ENCODE results near the gene CBX8. TPM values are rescaled to one million over a fixed set of nuclear protein-coding genes. Genes with fewer than 3 reads are reported as not detected.

CBX8 gene
- total and polyA plus RNA-seq, 2 of the 13 experiments (the other 11 are each of a cell fraction or from before 2014, with no cell fraction given) = 0.34 to 12.6 TPM

DNA sequence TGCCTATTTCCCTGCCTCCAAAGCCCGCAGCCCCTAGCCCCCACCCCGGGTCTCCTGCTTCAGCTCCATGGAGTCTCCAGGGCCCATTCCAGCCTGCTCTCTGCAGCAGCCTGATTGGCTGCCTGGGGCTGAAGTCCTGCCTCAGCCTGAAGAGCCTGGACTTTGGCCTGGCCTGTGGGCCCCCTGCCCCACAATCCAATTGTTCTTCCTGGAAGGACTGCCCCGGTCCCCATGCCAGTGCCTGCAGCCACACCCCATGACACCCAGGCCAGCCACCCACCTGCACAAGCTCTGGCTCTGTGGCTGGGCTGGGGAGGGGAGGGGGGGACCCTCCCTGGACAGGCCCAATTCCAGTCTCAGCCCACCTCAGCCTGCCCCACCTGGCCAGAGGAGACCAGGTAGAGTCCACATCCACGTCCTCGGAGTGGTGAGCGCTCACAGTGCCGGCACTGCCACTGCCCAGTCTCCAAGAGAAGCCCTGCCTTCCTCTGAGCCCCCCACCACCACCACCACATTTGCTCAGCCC, 53.9 kb downstream of the CBX8 start (continued):
- TF ChIP-seq, protein P1, sequence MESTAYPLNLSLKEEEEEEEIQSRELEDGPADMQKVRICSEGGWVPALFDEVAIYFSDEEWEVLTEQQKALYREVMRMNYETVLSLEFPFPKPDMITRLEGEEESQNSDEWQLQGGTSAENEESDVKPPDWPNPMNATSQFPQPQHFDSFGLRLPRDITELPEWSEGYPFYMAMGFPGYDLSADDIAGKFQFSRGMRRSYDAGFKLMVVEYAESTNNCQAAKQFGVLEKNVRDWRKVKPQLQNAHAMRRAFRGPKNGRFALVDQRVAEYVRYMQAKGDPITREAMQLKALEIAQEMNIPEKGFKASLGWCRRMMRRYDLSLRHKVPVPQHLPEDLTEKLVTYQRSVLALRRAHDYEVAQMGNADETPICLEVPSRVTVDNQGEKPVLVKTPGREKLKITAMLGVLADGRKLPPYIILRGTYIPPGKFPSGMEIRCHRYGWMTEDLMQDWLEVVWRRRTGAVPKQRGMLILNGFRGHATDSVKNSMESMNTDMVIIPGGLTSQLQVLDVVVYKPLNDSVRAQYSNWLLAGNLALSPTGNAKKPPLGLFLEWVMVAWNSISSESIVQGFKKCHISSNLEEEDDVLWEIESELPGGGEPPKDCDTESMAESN (CRISPR knock-in tag; conservative IDR thresholded peaks at IDR 0.05) = peak; percentile 80
- TF ChIP-seq, protein P2, sequence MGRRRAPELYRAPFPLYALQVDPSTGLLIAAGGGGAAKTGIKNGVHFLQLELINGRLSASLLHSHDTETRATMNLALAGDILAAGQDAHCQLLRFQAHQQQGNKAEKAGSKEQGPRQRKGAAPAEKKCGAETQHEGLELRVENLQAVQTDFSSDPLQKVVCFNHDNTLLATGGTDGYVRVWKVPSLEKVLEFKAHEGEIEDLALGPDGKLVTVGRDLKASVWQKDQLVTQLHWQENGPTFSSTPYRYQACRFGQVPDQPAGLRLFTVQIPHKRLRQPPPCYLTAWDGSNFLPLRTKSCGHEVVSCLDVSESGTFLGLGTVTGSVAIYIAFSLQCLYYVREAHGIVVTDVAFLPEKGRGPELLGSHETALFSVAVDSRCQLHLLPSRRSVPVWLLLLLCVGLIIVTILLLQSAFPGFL (CRISPR knock-in tag; IDR thresholded peaks at IDR 0.05) = no peak
- peak; percentile 87 for TF ChIP-seq KDM2A (CRISPR knock-in tag; IDR thresholded peaks at IDR 0.05; ENCODE audit: borderline replicate concordance, low read depth)
- peak; percentile 96 for TF ChIP-seq ZMAT3 (CRISPR knock-in tag; conservative IDR thresholded peaks at IDR 0.05)
- no peak for TF ChIP-seq MYNN (CRISPR knock-in tag; IDR thresholded peaks at IDR 0.05; ENCODE audit: low read depth)
- TF ChIP-seq ZNF234 (CRISPR knock-in tag; conservative IDR thresholded peaks at IDR 0.05) = no peak
- no peak for TF ChIP-seq ZNF382 (CRISPR knock-in tag; IDR thresholded peaks at IDR 0.05; ENCODE audit: borderline replicate concordance)
- TF ChIP-seq, protein P3, sequence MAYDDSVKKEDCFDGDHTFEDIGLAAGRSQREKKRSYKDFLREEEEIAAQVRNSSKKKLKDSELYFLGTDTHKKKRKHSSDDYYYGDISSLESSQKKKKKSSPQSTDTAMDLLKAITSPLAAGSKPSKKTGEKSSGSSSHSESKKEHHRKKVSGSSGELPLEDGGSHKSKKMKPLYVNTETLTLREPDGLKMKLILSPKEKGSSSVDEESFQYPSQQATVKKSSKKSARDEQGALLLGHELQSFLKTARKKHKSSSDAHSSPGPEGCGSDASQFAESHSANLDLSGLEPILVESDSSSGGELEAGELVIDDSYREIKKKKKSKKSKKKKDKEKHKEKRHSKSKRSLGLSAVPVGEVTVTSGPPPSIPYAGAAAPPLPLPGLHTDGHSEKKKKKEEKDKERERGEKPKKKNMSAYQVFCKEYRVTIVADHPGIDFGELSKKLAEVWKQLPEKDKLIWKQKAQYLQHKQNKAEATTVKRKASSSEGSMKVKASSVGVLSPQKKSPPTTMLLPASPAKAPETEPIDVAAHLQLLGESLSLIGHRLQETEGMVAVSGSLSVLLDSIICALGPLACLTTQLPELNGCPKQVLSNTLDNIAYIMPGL (CRISPR knock-in tag; IDR thresholded peaks at IDR 0.05; ENCODE audit: borderline replicate concordance in 1 of 2, low read depth in 1 of 2) = peak in 1 of 2 experiments; percentile 81; a peak in 1 of 4 replicates
- TF ChIP-seq BRCA1 (CRISPR knock-in tag; IDR thresholded peaks at IDR 0.05) = no peak
- 0 out of 2 replicates have a peak, but pooled peaks have one; percentile 63 for TF ChIP-seq ZNF274 (CRISPR knock-in tag; IDR thresholded peaks at IDR 0.05)
- TF ChIP-seq, protein P4, sequence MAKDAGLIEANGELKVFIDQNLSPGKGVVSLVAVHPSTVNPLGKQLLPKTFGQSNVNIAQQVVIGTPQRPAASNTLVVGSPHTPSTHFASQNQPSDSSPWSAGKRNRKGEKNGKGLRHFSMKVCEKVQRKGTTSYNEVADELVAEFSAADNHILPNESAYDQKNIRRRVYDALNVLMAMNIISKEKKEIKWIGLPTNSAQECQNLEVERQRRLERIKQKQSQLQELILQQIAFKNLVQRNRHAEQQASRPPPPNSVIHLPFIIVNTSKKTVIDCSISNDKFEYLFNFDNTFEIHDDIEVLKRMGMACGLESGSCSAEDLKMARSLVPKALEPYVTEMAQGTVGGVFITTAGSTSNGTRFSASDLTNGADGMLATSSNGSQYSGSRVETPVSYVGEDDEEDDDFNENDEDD (CRISPR knock-in tag; IDR thresholded peaks at IDR 0.05; ENCODE audit: borderline replicate concordance) = no peak
- TF ChIP-seq MXD4 (CRISPR knock-in tag; IDR thresholded peaks at IDR 0.05) = peak; percentile 73; the same call in 1 of the 2 replicates
- TF ChIP-seq, protein P5, sequence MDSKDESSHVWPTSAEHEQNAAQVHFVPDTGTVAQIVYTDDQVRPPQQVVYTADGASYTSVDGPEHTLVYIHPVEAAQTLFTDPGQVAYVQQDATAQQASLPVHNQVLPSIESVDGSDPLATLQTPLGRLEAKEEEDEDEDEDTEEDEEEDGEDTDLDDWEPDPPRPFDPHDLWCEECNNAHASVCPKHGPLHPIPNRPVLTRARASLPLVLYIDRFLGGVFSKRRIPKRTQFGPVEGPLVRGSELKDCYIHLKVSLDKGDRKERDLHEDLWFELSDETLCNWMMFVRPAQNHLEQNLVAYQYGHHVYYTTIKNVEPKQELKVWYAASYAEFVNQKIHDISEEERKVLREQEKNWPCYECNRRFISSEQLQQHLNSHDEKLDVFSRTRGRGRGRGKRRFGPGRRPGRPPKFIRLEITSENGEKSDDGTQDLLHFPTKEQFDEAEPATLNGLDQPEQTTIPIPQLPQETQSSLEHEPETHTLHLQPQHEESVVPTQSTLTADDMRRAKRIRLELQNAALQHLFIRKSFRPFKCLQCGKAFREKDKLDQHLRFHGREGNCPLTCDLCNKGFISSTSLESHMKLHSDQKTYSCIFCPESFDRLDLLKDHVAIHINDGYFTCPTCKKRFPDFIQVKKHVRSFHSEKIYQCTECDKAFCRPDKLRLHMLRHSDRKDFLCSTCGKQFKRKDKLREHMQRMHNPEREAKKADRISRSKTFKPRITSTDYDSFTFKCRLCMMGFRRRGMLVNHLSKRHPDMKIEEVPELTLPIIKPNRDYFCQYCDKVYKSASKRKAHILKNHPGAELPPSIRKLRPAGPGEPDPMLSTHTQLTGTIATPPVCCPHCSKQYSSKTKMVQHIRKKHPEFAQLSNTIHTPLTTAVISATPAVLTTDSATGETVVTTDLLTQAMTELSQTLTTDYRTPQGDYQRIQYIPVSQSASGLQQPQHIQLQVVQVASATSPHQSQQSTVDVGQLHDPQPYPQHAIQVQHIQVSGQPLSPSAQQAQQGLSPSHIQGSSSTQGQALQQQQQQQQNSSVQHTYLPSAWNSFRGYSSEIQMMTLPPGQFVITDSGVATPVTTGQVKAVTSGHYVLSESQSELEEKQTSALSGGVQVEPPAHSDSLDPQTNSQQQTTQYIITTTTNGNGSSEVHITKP (CRISPR knock-in tag; IDR thresholded peaks at IDR 0.05; ENCODE audit: low read depth) = peak; percentile 65; the same call in 1 of the 2 replicates
- TF ChIP-seq SAFB2 (CRISPR knock-in tag; IDR thresholded peaks at IDR 0.05; ENCODE audit: borderline replicate concordance, low read depth) = no peak; the same call in 1 of the 2 replicates
- no peak for TF ChIP-seq SIN3B (IDR thresholded peaks at IDR 0.05; ENCODE audit: low read length)
- TF ChIP-seq, protein P6, sequence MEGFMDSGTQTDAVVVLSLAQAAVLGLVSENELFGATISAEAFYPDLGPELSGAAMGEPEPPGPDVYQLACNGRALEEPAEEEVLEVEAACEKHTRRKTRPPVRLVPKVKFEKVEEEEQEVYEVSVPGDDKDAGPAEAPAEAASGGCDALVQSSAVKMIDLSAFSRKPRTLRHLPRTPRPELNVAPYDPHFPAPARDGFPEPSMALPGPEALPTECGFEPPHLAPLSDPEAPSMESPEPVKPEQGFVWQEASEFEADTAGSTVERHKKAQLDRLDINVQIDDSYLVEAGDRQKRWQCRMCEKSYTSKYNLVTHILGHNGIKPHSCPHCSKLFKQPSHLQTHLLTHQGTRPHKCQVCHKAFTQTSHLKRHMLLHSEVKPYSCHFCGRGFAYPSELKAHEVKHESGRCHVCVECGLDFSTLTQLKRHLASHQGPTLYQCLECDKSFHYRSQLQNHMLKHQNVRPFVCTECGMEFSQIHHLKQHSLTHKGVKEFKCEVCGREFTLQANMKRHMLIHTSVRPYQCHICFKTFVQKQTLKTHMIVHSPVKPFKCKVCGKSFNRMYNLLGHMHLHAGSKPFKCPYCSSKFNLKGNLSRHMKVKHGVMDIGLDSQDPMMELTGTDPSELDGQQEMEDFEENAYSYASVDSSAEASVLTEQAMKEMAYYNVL (CRISPR knock-in tag; IDR thresholded peaks at IDR 0.05; ENCODE audit: borderline replicate concordance) = 0 out of 2 replicates have a peak, but pooled peaks have one; percentile 25

All from HepG2 (cell line).